Heart left ventricle (tissue), 13 donors: ENCODE data around the gene UBP1.

Experiments used
- CTCF ChIP-seq, 12 donors: fragments of 200-600 bp; sonication (generic) in 4 of 12; IDR thresholded peaks; one replicate each; pipeline versions ENCODE4 v1.5.0 to v1.8.0; 2018 to 2022; ENCODE audit warnings: antibody characterized with exemption in 12 of 12, mild to moderate bottlenecking in 5 of 12
- POLR2A ChIP-seq, 2 donors: fragments of 450-650 bp; IDR thresholded peaks; one replicate each; pipeline ENCODE4 v1.6.1; 2017; ENCODE audit warnings: antibody characterized with exemption in 2 of 2, mild to moderate bottlenecking in 2 of 2, moderate library complexity in 2 of 2
- donor health status: ischemic (EF 13 %, LVEDD 7.1; RV severe dilation, severe dysfunction).
- donor health status: DM: no; HTN: yes; CAD: no.
- donor health status: DM: no; HTN: no; CAD: no.
- donor health status: ischemic (EF 25% LVEDD 6.9; RV normal size, moderate dysfunction).
- donor health status: ischemic (EF 25% LVEDD 5.7; RV mildly dilated, moderate dysfunction).
- donor health status: ischemic (EF 35%, LVEDD 5.7; RV mildly dilated, moderate dysfunction).
- donor health status: nonischemic (EF 11% LVEDD 7.7; RV severe dilation, severe dysfunction).
- donor health status: DM: yes; HTN: yes; CAD: no.
- donor health status: PGD.
- donor health status: ischemic (EF 29% LVEDD 5.4; RV normal size, mild dysfunction).
- donor health status: nonischemic (EF 23%, LVEDD 6.1; RV moderate dilation, normal function).

- no peak for TF ChIP-seq CTCF (IDR thresholded peaks at IDR 0.05)
- TF ChIP-seq POLR2A (IDR thresholded peaks at IDR 0.05) = no peak
Measured at GRCh38 chr3:33456756-33457155, 16.6 kb upstream of the UBP1 start.
